ENCODE data around the gene RIPOR1.
A peak's percentile ranks its signal among the peaks of the same experiment; 100 is the strongest.

Gene RIPOR1

DNA sequence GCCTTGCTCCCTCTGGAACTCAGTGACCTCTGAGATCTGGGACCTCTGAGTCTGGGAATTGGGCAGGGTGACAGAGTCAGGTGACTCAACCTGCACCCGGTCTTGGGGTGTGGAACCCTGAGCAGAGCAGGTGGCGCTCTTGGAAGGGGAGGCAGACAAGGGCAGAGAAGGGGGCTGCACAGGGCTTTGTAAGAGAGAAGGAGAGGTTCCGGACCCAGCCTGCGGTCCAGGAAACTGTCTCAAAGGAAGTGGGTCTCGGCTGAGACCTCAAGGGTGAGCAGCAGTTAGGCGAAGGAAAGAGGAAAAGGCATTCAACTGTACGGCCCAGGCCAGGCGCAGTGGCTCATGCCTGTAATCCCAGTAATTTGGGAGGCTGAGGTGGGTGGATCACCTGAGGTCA, 10.0 kb upstream of the RIPOR1 start:
- no peak overlapping the region for H3K4me3 ChIP-seq (ENCODE audit: insufficient read depth, low read length, poor library complexity, severe bottlenecking)
- no peak for TF ChIP-seq CTCF (IDR thresholded peaks at IDR 0.05; ENCODE audit: insufficient read depth, low read length, poor library complexity, severe bottlenecking)
- no peak for TF ChIP-seq EZH2phosphoT487 (conservative IDR thresholded peaks at IDR 0.05; ENCODE audit: low read length)

GRCh38 chr16:67519242-67519641, 9.4 kb upstream of the RIPOR1 start:
- H3K36me3 ChIP-seq (ENCODE audit: low read length) = no peaks in the 10 kb centered on the region
- H3F3A ChIP-seq (ENCODE audit: insufficient read depth) = no peaks in the 10 kb centered on the region
- H2AFZ ChIP-seq (ENCODE audit: low read depth, low read length, severe bottlenecking) = no peak overlapping the region
- H3K9me3 ChIP-seq (ENCODE audit: insufficient read depth, low read length) = no peaks in the 10 kb centered on the region
- H4K20me1 ChIP-seq (ENCODE audit: low read depth, low read length) = no peaks in the 10 kb centered on the region
- no peaks in the 10 kb centered on the region for H3K27me3 ChIP-seq (ENCODE audit: low read length)
- H3K4me2 ChIP-seq (ENCODE audit: low read depth, low read length, poor library complexity, severe bottlenecking) = no peak overlapping the region
- no peak overlapping the region for H3K27ac ChIP-seq (ENCODE audit: low read depth, low read length)
- H3K79me2 ChIP-seq (ENCODE audit: insufficient read depth, low read length) = no peaks in the 10 kb centered on the region
- H3K9me2 ChIP-seq (replicated peaks; ENCODE audit: insufficient read depth, low read length) = no peaks in the 10 kb centered on the region
- TF ChIP-seq EZH2phosphoT487 (conservative IDR thresholded peaks at IDR 0.05; ENCODE audit: low read length) (no peak), CTCF (IDR thresholded peaks at IDR 0.05; ENCODE audit: insufficient read depth, low read length, poor library complexity, severe bottlenecking) (no peak)
- H3K4me3 ChIP-seq (ENCODE audit: insufficient read depth, low read length, poor library complexity, severe bottlenecking) = no peak overlapping the region
- no peak overlapping the region for H3K9ac ChIP-seq (ENCODE audit: low read length)

More for the DNA sequence above, 10.0 kb upstream of the RIPOR1 start:
- Histone ChIP-seq H3K4me2 (ENCODE audit: low read depth, low read length, poor library complexity, severe bottlenecking) (no peak overlapping the region), H3K27me3 (ENCODE audit: low read length) (no peaks in the 10 kb centered on the region), H3K79me2 (ENCODE audit: insufficient read depth, low read length) (no peaks in the 10 kb centered on the region), H3K9me3 (ENCODE audit: insufficient read depth, low read length) (no peaks in the 10 kb centered on the region), H3K9me2 (replicated peaks; ENCODE audit: insufficient read depth, low read length) (no peaks in the 10 kb centered on the region), H4K20me1 (ENCODE audit: low read depth, low read length) (no peaks in the 10 kb centered on the region), H3F3A (ENCODE audit: insufficient read depth) (no peaks in the 10 kb centered on the region), H3K27ac (ENCODE audit: low read depth, low read length) (no peak overlapping the region), H3K9ac (ENCODE audit: low read length) (no peak overlapping the region), H2AFZ (ENCODE audit: low read depth, low read length, severe bottlenecking) (no peak overlapping the region), H3K36me3 (ENCODE audit: low read length) (no peaks in the 10 kb centered on the region)

- H2AFZ ChIP-seq (ENCODE audit: low read depth, low read length, severe bottlenecking) = peak overlapping the region; percentile 74
- no peaks in the 10 kb centered on the region for H3K9me2 ChIP-seq (replicated peaks; ENCODE audit: insufficient read depth, low read length)
- TF ChIP-seq CTCF (IDR thresholded peaks at IDR 0.05; ENCODE audit: insufficient read depth, low read length, poor library complexity, severe bottlenecking) = peak; percentile 87
- no peak for TF ChIP-seq EZH2phosphoT487 (conservative IDR thresholded peaks at IDR 0.05; ENCODE audit: low read length)
- H3K9me3 ChIP-seq (ENCODE audit: insufficient read depth, low read length) = no peaks in the 10 kb centered on the region
- H3K27me3 ChIP-seq (ENCODE audit: low read length) = no peaks in the 10 kb centered on the region
- H3K4me3 ChIP-seq (ENCODE audit: insufficient read depth, low read length, poor library complexity, severe bottlenecking) = peak overlapping the region; percentile 51
- peak overlapping the region; percentile 89 for H3K4me2 ChIP-seq (ENCODE audit: low read depth, low read length, poor library complexity, severe bottlenecking)
- no peaks in the 10 kb centered on the region for H3K79me2 ChIP-seq (ENCODE audit: insufficient read depth, low read length)
- H3F3A ChIP-seq (ENCODE audit: insufficient read depth) = no peaks in the 10 kb centered on the region
- H3K27ac ChIP-seq (ENCODE audit: low read depth, low read length) = peak overlapping the region; percentile 70
- H3K36me3 ChIP-seq (ENCODE audit: low read length) = no peaks in the 10 kb centered on the region
- H3K9ac ChIP-seq (ENCODE audit: low read length) = peak overlapping the region; percentile 56
- H4K20me1 ChIP-seq (ENCODE audit: low read depth, low read length) = no peaks in the 10 kb centered on the region
Observed at GRCh38 chr16:67521095-67521804, 7.4 kb upstream of the RIPOR1 start.

Measured in SU-DHL-6 (cell line).